ENCODE measurements around the gene SLC36A3.
"Not testable (repeated sequence)": the region's sequence is repeated elsewhere in the genome, so short reads cannot be mapped to it uniquely, and the experiment has no call there.

Gene SLC36A3

DNA sequence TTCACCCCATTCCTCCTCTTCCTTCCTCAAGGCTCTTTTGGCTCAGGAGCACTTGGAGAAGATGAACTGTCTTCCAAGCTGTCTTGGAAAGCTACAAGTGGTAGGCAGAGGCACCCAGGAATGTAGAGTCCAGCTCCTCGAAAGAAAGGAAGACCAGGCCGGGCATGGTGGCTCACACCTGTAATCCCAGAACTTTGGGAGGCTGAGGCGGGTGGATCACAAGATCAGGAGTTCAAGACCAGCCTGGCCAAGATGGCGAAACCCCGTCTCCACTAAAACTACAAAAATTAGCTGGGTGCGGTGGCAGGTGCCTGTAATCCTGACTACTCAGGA, 68.4 kb downstream of the SLC36A3 start:
- DNase-seq, result not testable (repeated sequence)

DNA sequence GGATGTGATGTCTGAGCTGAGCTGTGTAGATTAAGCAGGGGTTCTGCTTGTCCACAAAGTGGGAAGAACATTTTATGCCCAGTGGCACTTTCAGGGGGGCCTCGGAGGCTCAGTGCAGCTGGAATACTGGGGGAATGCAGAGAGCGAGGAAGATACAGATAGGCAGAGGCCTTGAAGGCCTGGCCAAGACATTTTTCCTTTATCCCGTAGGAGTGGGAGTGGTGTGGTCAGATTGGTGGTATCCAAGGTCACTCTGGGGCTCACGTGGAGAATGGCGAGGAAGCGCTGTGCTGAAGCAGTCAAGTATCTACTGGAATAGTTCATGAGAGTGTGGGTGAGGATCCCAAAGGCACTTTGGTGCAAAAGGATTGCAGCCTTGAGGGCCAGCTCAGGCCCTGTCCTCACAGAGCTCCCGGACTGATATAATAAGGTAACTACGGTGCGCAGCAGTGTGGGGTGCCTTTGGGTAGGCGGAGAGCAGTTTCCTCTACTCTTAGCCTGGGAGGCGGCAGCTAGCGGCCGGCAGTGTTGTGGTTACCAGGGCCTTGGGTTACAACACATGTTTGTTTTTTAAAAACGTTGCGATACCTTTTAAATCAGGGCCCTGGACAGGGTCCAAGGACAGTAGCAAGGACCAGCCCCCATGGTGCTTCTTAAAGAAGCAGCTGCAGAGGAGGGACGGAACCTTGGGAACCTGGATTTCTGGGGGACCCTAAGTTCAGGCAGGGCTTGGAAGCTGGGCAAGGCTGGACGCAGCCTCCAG, 68.9 kb downstream of the SLC36A3 start:
- no peak for DNase-seq

DNA sequence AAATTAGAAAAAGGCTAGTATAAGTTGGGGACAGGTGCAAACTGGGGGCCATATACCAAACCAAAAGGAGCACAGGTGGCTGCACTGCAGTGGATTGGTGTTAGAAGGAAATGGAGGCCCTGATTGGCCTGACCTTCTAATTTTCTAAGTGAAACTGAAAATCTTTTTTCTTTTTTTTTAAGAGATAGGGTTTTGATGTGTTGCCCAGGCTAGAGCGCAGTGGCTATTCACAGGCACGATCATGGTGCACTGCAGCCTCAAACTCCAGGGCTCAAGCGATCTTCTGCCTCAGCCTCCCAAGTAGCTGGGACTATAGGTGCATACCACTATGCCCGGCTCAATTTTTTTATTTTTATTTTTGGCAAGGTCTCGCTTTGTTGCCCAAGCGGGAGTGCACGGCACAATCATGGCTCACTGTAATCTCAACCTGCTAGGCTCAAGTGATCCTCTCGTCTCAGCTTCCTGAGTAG, 69.9 kb downstream of the SLC36A3 start:
- DNase-seq, result no peak

DNA sequence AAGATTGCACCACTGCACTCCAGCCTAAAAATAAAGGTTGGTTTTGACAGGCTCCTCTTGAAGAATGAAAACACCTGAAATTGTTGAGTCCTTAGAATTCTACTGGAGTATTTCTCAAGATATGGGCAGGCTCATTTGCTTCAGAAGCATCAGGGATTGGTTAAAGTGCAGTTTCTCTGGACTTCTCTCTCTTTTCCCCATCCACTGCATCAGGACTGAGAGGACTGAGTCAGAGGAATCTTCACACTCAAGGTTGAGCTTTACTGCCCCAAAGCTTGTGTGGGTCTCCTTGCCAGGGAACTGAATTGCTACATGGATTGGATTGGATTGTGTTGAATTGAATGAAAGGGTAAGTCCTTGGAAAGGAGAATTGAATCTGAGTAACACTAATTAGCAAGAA, 72.2 kb downstream of the SLC36A3 start:
- no peak for DNase-seq

DNA sequence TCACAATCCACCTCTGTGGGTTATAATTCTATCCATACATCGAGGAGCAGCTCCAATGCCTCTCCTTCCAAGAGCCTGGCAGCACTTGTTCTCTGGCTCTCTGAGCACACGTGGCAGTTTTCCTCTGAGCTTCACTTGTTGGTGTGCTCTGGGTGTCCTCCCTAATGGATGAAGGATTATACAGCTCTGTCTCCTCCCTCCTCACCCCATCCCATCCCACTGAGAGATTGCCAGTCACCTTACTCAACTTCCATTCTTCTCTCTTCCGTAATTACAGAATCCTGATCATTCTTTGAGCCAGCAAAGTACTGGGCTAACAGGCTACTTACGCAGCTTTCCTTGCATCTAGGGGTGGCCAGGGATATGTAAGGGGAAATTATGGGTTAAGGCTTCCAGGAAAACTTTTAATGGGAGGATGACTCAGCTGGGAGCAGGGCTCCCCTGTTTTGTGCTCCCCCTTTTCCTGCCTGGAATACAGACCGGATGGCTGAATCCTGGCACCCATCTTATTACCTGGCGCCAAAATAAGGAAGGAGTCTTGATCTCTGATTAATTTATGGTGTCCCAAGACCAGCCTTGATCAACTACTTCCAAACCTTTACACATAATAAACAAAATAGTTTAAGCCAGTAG, 73.4 kb downstream of the SLC36A3 start:
- DNase-seq, result no peak

DNA sequence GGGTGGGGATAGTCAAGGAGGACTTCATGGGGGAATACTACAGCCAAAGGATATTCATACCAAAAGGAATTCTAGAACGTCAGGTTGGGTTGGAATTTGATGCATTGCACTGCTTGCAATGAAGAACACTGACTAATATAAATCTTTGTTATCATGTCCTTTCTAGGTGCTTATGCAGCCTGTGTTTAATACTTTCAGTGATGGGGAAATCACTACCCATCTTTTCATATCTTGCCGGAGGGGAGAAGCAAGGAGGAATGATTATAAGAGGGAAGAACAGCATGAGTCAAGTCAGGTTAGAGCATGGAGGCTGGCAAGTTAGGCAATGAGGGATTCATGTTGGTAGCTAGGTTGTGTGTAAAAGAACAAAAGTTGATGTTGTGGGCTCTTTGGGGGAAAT, 74.6 kb downstream of the SLC36A3 start:
- no peak for DNase-seq

DNA sequence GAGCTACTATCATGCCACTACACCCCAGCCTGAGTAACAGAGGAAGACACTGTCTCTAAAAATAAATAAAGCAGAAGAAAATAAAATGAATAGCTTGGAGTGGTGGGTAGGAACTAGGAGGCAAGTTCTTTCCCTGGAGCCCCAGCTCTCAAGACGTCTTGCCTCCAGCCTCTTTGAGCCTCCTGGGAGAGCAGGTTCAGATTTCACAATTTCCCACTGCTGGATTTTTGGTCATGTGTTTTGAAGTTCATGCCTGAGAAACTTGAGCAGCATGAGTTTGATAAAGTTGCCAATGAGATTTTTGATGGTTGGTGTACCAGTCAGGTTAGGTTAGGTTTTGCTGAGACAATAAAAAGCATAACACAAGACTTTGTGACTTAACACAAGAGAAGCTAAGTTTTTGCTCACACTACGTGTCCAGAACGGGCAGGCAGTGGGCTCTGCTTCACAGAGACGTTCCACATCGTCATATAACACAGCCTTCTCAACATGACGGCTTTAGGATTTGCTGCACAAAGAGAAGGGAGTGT, 75.6 kb downstream of the SLC36A3 start:
- no peak for DNase-seq
